NCI-H1436 treated with DMSO at 0.1 percent for 48 hours (cell line): ENCODE results near the gene LYRM4.

Source experiments
- DNase-seq: peaks from one replicate; lab custom pipeline; 2025; lab: John Stamatoyannopoulos, UW

Gene LYRM4

GRCh38 chr6:5174756-5175549 lies 85.8 kb downstream of the LYRM4 start:
- DNase-seq, result no peak

- DNase-seq, result no peak
These were observed 86.5 kb downstream of the LYRM4 start for GRCh38 chr6:5174244-5174643.

- DNase-seq, result no peak
These were observed 86.9 kb downstream of the LYRM4 start for GRCh38 chr6:5173810-5174209.

- no peak for DNase-seq
These were observed 87.8 kb downstream of the LYRM4 start for GRCh38 chr6:5172897-5173474.

- DNase-seq, result no peak
These were observed 88.6 kb downstream of the LYRM4 start for GRCh38 chr6:5172041-5172653.

GRCh38 chr6:5167501-5167900 lies 93.2 kb downstream of the LYRM4 start:
- no peak for DNase-seq

- no peak for DNase-seq
These were observed 96.7 kb downstream of the LYRM4 start for GRCh38 chr6:5164092-5164491.

- DNase-seq, result no peak
These were observed 97.5 kb downstream of the LYRM4 start for GRCh38 chr6:5163247-5163646.

- no peak for DNase-seq
These were observed 98.4 kb downstream of the LYRM4 start for GRCh38 chr6:5162355-5162754.

GRCh38 chr6:5160206-5160605 lies 100.5 kb downstream of the LYRM4 start:
- no peak for DNase-seq

GRCh38 chr6:5159162-5159561 lies 101.6 kb downstream of the LYRM4 start:
- no peak for DNase-seq

- no peak for DNase-seq
These were observed 102.6 kb downstream of the LYRM4 start for GRCh38 chr6:5158180-5158579.

GRCh38 chr6:5157621-5158138 lies 103.1 kb downstream of the LYRM4 start:
- no peak for DNase-seq

- no peak for DNase-seq
These were observed 104.1 kb downstream of the LYRM4 start for GRCh38 chr6:5156627-5157026.

GRCh38 chr6:5155906-5156305 lies 104.8 kb downstream of the LYRM4 start:
- DNase-seq, result no peak

GRCh38 chr6:5153186-5153585 lies 107.6 kb downstream of the LYRM4 start:
- no peak for DNase-seq

GRCh38 chr6:5152460-5152859 lies 108.3 kb downstream of the LYRM4 start:
- DNase-seq, result no peak

- DNase-seq, result no peak
These were observed 108.8 kb downstream of the LYRM4 start for GRCh38 chr6:5151955-5152401.

- no peak for DNase-seq
These were observed 109.3 kb downstream of the LYRM4 start for GRCh38 chr6:5151360-5151954.

- no peak for DNase-seq
These were observed 110.1 kb downstream of the LYRM4 start for GRCh38 chr6:5150551-5151075.

GRCh38 chr6:5149891-5150290 lies 110.9 kb downstream of the LYRM4 start:
- DNase-seq, result no peak

- DNase-seq, result no peak
These were observed 111.5 kb downstream of the LYRM4 start for GRCh38 chr6:5149159-5149704.
